Keratinocyte (primary cell): Measurements from ENCODE around the gene ANO7. TPM values are rescaled to one million over a fixed set of nuclear protein-coding genes. Genes with fewer than 3 reads are reported as not detected.

Experiments
- DNase-seq: peaks from one replicate; pipeline ENCODE4 v3.0.0-alpha.2; 2011; ENCODE audit warnings: low read depth, missing footprints, low spot score
- FAIRE-seq: peaks from 2 replicates; lab custom pipeline; 2011; peaks lifted over from hg19 to GRCh38; lab: Jason Lieb, UNC
- H2AFZ ChIP-seq: 2 replicates; pipeline ENCODE4 v1.6.0; 2012; ENCODE audit warnings: low read length, control low read depth, inconsistent platforms; ENCODE audit not compliant: control insufficient read depth
- H3K27ac ChIP-seq: 2 replicates; pipeline ENCODE4 v1.5.1; 2011; ENCODE audit warnings: low read length; ENCODE audit not compliant: control insufficient read depth, insufficient read depth
- H3K27me3 ChIP-seq: 3 replicates; pipeline ENCODE4 v1.6.0; 2011; ENCODE audit warnings: low read length; ENCODE audit not compliant: control insufficient read depth, insufficient read depth; ENCODE audit errors: extremely low read depth
- H3K36me3 ChIP-seq, 2 experiments: 2 replicates in 1 of 2; 3 replicates in 1 of 2; pipeline ENCODE4 v1.5.1; 2011; ENCODE audit warnings: low read length in 2 of 2, mild to moderate bottlenecking in 1 of 2; ENCODE audit not compliant: control insufficient read depth in 2 of 2, insufficient read depth in 2 of 2; ENCODE audit errors: extremely low read depth in 1 of 2
- H3K4me1 ChIP-seq: 3 replicates; pipeline ENCODE4 v1.5.1; 2011; ENCODE audit warnings: low read length; ENCODE audit not compliant: control insufficient read depth, insufficient read depth; ENCODE audit errors: extremely low read depth
- H3K4me2 ChIP-seq: 3 replicates; pipeline ENCODE4 v1.6.0; 2011; ENCODE audit warnings: low read depth, low read length; ENCODE audit not compliant: control insufficient read depth, insufficient read depth; ENCODE audit errors: extremely low read depth
- H3K4me3 ChIP-seq, 3 experiments: fragments of 200-600 bp in 1 of 3; sonication (generic) in 1 of 3; 2 replicates in 2 of 3; 3 replicates in 1 of 3; pipeline ENCODE4 v1.5.1; 2011 to 2016; ENCODE audit warnings: low read length in 3 of 3, mild to moderate bottlenecking in 3 of 3, control low read depth in 2 of 3, inconsistent platforms in 1 of 3, low read depth in 1 of 3, mixed read lengths in 1 of 3, mixed run types in 1 of 3, moderate library complexity in 1 of 3; ENCODE audit not compliant: control insufficient read depth in 2 of 3, insufficient read depth in 2 of 3; ENCODE audit errors: extremely low read depth in 1 of 3
- H3K79me2 ChIP-seq: 2 replicates; pipeline ENCODE4 v1.6.0; 2012; ENCODE audit warnings: low read length; ENCODE audit not compliant: control insufficient read depth, insufficient read depth
- H3K9ac ChIP-seq: 3 replicates; pipeline ENCODE4 v1.6.0; 2011; ENCODE audit warnings: low read length; ENCODE audit not compliant: control insufficient read depth, insufficient read depth; ENCODE audit errors: extremely low read depth
- H3K9me1 ChIP-seq: 3 replicates; pipeline ENCODE4 v1.6.0; 2011; ENCODE audit warnings: low read length; ENCODE audit not compliant: control insufficient read depth, insufficient read depth; ENCODE audit errors: extremely low read depth
- H3K9me3 ChIP-seq: 2 replicates; pipeline ENCODE4 v1.5.1; 2012; ENCODE audit warnings: low read depth, low read length; ENCODE audit not compliant: control insufficient read depth
- H4K20me1 ChIP-seq: 3 replicates; pipeline ENCODE4 v1.6.0; 2011; ENCODE audit warnings: low read length; ENCODE audit not compliant: control insufficient read depth, insufficient read depth; ENCODE audit errors: extremely low read depth
- CTCF ChIP-seq, 3 experiments: IDR thresholded peaks in 1 of 3; conservative IDR thresholded peaks in 1 of 3; optimal IDR thresholded peaks in 1 of 3; 2 replicates in 2 of 3; 3 replicates in 1 of 3; pipeline versions ENCODE3 to v1.5.1; 2011; ENCODE audit warnings: low read length in 3 of 3, mild to moderate bottlenecking in 3 of 3, moderate library complexity in 2 of 3, control low read depth in 1 of 3, inconsistent platforms in 1 of 3; ENCODE audit not compliant: insufficient read depth in 2 of 3; ENCODE audit errors: extremely low read depth in 1 of 3
- EZH2 ChIP-seq: IDR thresholded peaks from one replicate; pipeline ENCODE4 v1.6.1; 2012; ENCODE audit warnings: inconsistent platforms, mild to moderate bottlenecking, low read length, moderate library complexity
- dilution Hi-C: fragments of 300-500 bp; cut with MboI; formaldehyde crosslinking; loops from one replicate; pipeline ENCODE4 v1.7.0; 2020; ENCODE audit warnings: low sequenced_read_pairs; ENCODE audit not compliant: extremely low pct_ligation_motif_present
- polyA plus RNA-seq, 5 experiments: library from polyadenylated mRNA; depleted of rRNA in 3 of 5; stranded (reverse) in 3 of 5; stranded (forward) in 1 of 5; unstranded in 1 of 5; fragments of >200 nt; gene quantifications; 1 replicate in 1 of 5; 2 replicates in 3 of 5; 3 replicates in 1 of 5; pipeline versions ENCODE4 v1.2.1 to v1.2.3, GENCODE V29; 2011 to 2012; ENCODE audit warnings: missing spikeins in 2 of 5, low read depth in 1 of 5, low replicate concordance in 1 of 5

ANO7 gene
- polyA plus RNA-seq, 1 donor (not counting 4 experiments of a cell fraction or from before 2014, with no cell fraction given) = 0.14 TPM

GRCh38 chr2:241197947-241198346 is 9.5 kb downstream of the ANO7 start:
- no peaks in the 10 kb centered on the region for H3K36me3 ChIP-seq
- peaks cover 14% of the 10 kb centered on the region for H3K27me3 ChIP-seq
- H3K4me2 ChIP-seq = no peak overlapping the region
- H3K79me2 ChIP-seq = no peaks in the 10 kb centered on the region
- DNase-seq = no peak
- no peaks in the 10 kb centered on the region for H3K9me1 ChIP-seq
- H3K4me3 ChIP-seq = no peak overlapping the region
- no peaks in the 10 kb centered on the region for H4K20me1 ChIP-seq
- H3K27ac ChIP-seq = no peak overlapping the region
- H3K9me3 ChIP-seq = no peaks in the 10 kb centered on the region
- no peak overlapping the region for H3K9ac ChIP-seq
- no peak overlapping the region for H2AFZ ChIP-seq
- no peak for FAIRE-seq
- no peaks in the 10 kb centered on the region for H3K4me1 ChIP-seq
- dilution Hi-C loops = no loop called here
- TF ChIP-seq CTCF (optimal IDR thresholded peaks at IDR 0.05 in 1 of 3, IDR thresholded peaks at IDR 0.05 in 1 of 3, conservative IDR thresholded peaks at IDR 0.05 in 1 of 3; ENCODE audit: extremely low read depth in 1 of 3, insufficient read depth in 2 of 3, low read length in 3 of 3) = no peak
- TF ChIP-seq EZH2 = no peak

GRCh38 chr2:241198381-241199279 is 10.2 kb downstream of the ANO7 start:
- no peak overlapping the region for H2AFZ ChIP-seq
- TF ChIP-seq EZH2 (no peak), CTCF (optimal IDR thresholded peaks at IDR 0.05 in 1 of 3, IDR thresholded peaks at IDR 0.05 in 1 of 3, conservative IDR thresholded peaks at IDR 0.05 in 1 of 3; ENCODE audit: extremely low read depth in 1 of 3, insufficient read depth in 2 of 3, low read length in 3 of 3) (no peak)
- H3K27ac ChIP-seq = no peak overlapping the region
- peaks cover 14% of the 10 kb centered on the region for H3K27me3 ChIP-seq
- no peaks in the 10 kb centered on the region for H3K36me3 ChIP-seq
- no peaks in the 10 kb centered on the region for H3K4me1 ChIP-seq
- H3K9me3 ChIP-seq = no peaks in the 10 kb centered on the region
- no peaks in the 10 kb centered on the region for H4K20me1 ChIP-seq
- no peaks in the 10 kb centered on the region for H3K9me1 ChIP-seq
- H3K4me2 ChIP-seq = no peak overlapping the region
- H3K4me3 ChIP-seq = no peak overlapping the region
- no peak overlapping the region for H3K9ac ChIP-seq
- no peaks in the 10 kb centered on the region for H3K79me2 ChIP-seq
- dilution Hi-C loops = no loop called here
- DNase-seq (no peak), FAIRE-seq (no peak)
